Stimulated activated CD4-positive, alpha-beta T cell treated with anti-CD3 and anti-CD28 coated beads, Interleukin-2, amount 100 ng/mL, for 24 hours (primary cell): ENCODE data around the gene LPAR5.

Experiments
- DNase-seq, 2 donors: peaks; one replicate each; pipeline ENCODE4 v3.0.0-alpha.2; 2020

The LPAR5 gene

DNA sequence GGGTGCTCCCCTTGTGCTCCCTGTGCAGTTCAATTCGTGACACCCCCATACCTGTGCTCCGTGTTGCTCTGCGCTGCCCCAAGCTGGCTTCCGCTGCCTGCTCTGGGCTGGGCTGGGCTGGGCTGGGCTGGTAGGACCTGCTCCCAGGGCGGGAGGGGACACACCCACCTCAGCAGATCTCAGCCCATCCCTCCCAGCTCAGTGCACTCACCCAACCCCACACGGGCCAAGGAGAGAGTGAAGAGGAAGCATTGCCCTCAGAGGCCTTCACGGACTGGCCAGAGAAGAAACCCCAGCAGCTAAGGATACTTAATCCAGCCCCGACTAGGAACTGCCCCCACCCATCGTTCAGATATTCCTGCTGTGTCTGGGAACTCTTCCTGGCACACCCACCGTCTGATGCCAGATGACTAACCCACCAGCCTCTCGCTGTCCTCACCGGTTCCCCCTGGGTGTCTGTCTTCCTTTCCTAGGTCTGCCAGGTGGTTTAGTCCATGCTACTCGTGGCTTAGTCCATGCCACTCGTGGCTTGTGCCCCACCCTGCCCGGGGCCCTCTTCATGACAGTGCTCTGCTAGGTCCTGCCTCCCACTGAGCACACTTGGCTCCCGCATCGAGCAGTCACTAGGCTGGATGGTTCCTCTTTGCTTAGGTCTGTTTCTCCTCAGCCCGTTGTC is at the start of gene LPAR5:
TSS of gene LPAR5 (minus strand) at position 104 of the 676 bp plus-strand sequence. CDS start 14,711 bp downstream, outside the sequence.
- DNase-seq, result no peak

DNA sequence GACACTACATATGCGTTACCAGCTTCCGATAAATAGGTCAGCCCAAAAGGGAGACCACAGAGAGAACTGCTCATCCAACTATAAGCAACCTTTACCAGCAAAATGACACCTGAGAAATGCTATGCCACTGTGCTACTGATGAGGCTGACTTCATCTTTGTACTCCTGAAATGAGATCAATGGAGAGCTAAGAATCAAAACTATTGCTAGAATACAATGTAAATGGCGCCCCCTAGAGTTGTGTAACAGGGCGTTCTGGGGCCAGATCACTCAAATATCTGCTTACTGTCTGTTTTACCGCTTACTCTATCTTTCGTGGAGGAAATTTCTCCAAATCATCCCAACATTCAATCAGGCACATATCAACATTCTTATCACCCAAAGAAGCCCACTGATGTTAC is 48.9 kb upstream of the LPAR5 start:
- peak; percentile 41 to 42 for DNase-seq

DNA sequence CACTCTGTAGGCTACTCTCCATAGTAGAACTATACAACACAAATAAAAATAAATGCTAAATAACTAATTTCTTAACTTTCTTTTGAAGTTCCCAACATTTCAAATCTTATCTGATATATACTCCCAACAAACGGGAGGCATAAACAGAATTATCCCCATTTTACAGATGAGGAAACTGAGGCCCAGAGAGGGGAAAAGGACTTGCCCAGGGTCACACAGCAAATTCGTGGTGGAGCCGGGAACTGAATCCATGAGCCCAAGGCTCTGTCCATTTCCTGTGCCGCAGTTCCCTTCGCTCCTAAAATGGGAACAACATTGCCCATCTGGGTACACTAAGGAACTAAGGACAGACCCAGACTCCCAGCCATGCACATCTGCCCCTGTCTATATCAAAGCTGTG is 41.2 kb upstream of the LPAR5 start:
- no peak for DNase-seq

DNA sequence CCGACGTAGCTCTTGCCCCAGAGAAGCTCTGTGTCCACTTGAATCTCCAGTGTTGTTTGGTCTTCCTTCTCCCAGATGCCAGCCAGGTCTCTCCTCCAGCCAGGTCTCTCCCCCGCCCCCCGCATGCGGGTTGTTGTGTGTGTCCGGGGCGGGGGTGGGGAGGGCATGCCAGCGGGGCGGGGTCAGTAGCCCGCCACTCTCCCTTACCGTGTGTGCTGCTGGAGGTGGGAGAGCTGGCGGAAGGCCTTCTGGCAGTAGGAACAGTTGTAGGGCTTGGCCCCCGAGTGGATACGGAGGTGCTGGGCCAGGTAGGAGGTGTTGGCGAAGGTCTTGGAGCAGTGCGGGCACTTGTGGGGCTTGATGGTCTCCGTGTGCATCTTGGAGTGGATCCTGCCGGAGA is 36.4 kb upstream of the LPAR5 start:
- DNase-seq, result no peak

- DNase-seq, result no peak
Measured at GRCh38 chr12:6667559-6668210, 31.9 kb upstream of the LPAR5 start.

- DNase-seq, result no peak
Measured at GRCh38 chr12:6666211-6666610, 30.5 kb upstream of the LPAR5 start.

DNA sequence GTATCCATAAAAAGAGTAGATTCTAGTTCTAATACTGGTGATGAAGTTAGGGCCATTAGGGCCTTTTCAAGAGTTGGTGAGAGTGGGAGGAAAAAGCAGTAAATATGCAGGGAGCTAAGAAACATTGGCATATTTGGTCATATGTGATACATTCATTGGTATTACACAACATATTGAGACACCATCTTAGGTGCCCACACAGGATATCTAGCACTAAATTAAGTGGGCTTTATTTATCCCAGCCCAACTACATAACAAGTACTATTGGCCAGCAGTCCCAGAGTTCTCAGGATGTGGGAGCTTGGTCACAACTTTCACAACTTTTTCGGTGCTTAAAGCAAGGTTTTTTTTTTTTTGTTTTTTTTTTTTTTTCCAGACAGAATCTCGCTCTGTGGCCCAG is 29.1 kb upstream of the LPAR5 start:
- DNase-seq, result no peak

- peak; percentile 93 to 95 for DNase-seq
Measured at GRCh38 chr12:6662906-6663742, 27.4 kb upstream of the LPAR5 start, which contains the start of gene ING4. ING4 (minus strand) TSS chr12:6663119; CDS start chr12:6663101, 18 bp downstream.

DNA sequence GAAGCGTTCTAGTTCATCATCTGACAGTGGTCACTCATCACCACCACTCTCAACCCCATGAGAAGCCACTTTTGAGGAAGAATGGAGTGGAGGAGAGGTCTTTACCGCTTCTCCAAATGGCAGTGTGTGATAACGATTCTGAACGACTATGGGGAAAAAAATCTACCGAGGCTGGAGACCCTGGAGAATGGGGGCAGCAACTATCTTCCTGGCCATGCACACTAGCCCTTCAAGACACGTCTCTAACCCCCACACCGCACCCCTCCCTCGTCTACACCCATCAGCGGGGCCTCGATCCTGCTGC is 26.8 kb upstream of the LPAR5 start:
- no peak for DNase-seq

GRCh38 chr12:6653987-6654386 is 18.2 kb upstream of the LPAR5 start:
- DNase-seq, result no peak

GRCh38 chr12:6653342-6653741 is 17.6 kb upstream of the LPAR5 start:
- no peak for DNase-seq

- DNase-seq, result no peak
Measured at GRCh38 chr12:6652391-6652790, 16.6 kb upstream of the LPAR5 start.

- no peak for DNase-seq
Measured at GRCh38 chr12:6650832-6651231, 15.1 kb upstream of the LPAR5 start.

DNA sequence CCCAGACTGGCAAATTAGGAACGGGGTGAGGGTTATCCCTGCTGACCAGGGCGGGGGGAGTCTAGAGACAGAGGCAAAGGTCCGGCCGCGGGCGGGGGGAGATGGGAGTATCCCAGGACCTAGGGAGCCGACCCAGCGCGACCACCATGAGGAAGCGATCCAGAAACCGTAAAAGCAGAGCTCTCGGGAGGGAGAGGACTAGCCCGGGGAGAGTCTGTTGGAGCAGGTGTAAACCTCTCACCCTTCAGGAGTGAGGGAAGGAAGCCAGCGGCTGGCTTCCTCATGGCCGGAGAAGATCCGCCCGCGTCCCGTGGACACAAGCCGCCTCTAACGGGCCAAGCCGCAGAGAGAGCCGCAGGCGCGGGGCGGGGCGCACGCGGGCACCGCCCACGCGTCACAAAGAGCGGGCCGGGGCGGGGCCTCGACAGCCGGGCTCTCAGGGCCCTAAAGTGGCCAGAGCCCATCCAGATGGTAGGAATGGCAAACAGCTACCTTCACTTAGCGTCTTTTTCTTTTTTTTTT is 11.4 kb upstream of the LPAR5 start, which contains the start of gene ACRBP:
TSS of gene ACRBP (minus strand) at position 350 of the 522 bp plus-strand sequence. CDS start at position 284, 66 bp downstream.
- peak; percentile 29 to 58 for DNase-seq

DNA sequence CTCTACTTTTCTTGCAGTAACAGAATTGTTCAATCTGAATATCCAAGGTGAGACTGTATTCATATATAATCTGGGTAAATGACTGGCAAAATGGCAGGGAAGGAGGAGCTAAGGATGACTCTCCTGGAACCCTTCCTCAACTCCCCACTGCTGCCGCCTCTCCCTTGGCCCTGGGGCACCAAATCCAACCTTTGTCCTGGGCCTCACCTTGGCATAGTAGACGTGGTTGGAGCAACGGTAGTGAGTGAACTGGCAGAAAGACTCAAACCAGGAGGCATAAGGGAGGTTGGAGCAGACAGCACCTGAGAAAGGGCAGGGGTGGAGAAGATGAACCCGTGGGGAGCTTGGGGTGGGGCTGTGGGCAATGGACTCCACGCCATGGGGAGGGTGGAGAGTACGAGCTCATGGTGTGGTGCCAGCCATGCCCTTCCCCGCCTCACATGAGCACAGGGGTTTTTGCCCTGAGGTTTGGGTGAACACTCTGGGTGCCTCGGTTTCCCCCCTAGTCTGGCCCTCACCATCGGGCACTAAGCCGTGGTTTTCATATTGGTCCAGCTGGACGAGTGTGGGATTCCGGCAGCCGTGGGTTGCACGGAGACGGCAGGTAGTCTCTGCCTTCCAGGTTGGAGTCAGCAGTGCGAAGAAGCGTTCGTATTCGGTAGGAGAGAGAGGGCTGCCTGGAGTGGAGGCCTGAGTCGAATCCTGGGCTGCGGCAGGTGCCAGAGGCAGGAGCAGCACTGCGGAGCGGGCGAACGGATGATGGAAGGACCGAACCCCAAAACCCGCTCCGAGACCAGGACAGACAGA is 10.7 kb upstream of the LPAR5 start:
- DNase-seq, result no peak

DNA sequence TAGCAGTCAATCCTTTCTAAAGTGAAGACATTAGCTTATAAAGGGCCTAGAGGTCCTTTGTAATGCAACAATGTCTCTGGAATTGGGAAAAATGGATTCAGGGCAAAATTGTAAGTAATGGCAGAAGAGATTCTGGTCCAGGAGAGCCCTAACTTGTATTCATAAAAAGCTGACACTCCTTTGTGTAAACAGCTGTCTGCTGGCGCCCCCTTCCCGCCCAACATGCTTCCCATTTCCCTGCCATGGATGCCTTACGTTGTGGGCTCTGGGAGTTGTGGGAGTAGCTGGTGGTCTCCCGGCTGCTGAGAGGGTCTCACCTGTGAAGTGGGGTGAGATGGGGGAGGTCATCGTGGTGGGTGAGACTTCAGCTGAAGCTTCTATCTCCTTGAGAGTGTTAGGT is 9.1 kb upstream of the LPAR5 start:
- no peak for DNase-seq

DNA sequence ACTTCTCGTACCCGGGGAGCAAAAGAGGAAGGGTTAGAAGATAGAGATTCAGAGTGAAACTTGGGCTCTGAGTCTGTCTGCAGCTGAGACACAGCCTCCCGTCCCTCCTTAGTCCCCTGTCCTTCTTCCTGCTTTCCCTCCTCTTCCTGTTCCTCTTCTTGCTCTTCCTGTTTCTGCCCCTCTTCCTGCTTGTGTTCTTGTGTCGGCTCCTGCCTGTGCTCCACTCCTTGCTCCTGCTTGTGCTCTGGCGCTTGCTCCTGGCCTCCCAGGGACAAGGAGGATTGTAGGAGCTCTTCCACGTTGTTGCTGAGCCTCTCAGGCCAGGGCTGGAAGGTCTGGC is 8.5 kb upstream of the LPAR5 start:
- DNase-seq, result no peak

DNA sequence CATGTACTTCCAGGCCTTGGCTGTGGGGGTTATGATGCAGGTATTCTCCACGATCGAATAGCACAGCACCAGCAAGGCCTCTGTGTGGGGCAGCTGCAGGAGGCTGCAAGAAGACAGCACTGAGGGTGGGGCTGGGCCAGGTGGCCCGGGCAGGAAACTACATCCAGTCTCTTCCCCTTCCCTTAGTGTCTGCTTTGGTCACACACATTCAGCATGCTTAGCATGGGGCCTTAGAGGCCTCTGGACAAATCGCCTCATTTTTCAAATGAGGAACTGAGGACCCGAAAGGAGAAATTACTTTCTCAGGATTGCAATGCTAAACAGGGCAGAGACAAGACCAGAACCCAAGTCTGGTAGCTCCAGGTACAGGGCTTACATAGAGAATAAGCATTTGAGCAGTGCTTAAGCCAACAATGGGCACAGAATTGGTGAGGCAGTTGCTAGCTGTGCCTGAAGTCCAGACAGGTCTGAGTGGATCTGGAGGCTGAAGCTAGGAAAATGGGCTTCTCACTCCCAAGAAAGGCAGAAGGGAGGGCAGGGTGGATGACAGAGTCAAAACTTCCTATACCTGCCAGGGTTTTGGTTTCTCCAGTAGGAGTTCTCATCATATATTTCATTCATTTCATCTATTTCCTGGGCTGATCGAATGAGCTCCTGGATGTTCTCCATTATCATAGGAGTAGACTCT is 8.0 kb upstream of the LPAR5 start:
- no peak for DNase-seq

- DNase-seq, result no peak
Measured at GRCh38 chr12:6641131-6641530, 5.4 kb upstream of the LPAR5 start.

DNA sequence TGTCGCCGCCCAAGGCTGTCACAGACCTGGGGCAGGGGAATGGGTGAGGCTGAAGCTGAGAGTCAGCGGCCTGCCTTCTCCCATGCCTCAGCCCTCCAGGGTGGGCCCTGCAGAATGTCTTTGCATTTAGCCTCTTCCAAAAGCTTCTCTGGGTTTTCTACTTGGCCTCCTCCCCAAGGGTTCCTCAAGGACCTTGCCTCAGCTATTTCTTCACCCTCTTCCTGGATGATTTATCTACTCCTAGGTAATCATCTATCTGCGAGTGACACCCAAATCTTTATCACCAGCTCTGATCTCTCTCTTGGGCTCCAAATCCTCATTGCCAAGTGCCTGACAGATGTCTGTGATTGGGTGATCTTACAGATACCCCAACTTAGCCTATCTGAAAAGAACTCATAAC is 4.7 kb upstream of the LPAR5 start:
- DNase-seq, result no peak

- DNase-seq, result no peak
Measured at GRCh38 chr12:6639151-6639801, 3.5 kb upstream of the LPAR5 start.

DNA sequence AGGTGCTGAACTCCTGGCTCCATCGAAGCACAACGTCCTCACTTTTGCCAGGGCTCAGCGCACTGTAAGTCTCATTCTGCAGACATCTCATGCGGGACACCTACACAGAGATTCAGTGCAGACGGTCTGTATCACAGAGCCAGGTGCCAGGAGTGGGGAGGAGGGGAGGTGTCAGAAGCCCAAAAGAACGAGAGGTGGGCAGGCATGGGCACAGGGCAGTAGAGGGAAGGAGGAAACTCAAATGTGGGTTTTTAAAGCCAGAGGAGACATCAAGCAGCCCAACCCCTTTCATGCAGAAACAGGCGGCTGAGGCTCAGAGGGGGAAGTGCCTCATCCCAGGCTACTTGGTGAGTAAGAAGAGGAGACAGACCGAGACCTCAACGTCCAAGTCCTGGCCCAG is 2.5 kb upstream of the LPAR5 start:
- no peak for DNase-seq
